ENCODE results near the gene EEF1AKMT3. TPM values are rescaled to one million over a fixed set of nuclear protein-coding genes. Genes with fewer than 3 reads are reported as not detected.

EEF1AKMT3 gene
- total RNA-seq, 2 experiments from 2014 or later = 3.9 to 4.1 TPM

DNA sequence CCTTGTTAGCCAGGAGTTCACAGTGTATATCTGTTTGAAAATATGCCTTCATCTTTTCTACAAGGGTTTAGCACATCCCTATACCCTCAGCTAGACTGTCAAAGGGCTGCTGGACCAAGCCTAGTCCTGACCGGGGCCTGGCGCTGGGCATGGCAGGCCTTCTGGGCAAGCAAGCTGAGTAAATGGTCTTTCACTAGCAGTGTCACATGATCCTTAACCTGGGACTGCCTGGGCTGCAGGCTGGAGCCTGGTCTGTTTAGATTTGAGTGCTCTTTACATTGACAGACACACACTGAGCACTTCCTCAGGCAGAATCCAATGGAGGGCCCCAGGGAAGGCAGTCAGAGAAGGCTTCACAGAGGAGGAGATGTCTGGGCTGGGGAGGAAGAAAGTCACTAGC lies 53.0 kb downstream of the EEF1AKMT3 start:
- H3K27me3 Mint-ChIP-seq = no peaks in the 10 kb centered on the region
- no peak overlapping the region for H3K27ac Mint-ChIP-seq
- peaks cover 3% of the 10 kb centered on the region for H3K4me1 Mint-ChIP-seq
- H3K9me3 Mint-ChIP-seq (ENCODE audit: low read depth) = no peaks in the 10 kb centered on the region
- H3K4me3 Mint-ChIP-seq = no peak overlapping the region
- CTCF ChIA-PET = interaction anchor here (0.9 to 2.0 kb wide), 3 partner anchors 10 to 242 kb away, joined by 3 to 8 read pairs (median 3); no protein-coding TSS in a partner anchor
- peaks cover 23% of the 10 kb centered on the region for H3K36me3 Mint-ChIP-seq
- no peak for DNase-seq
- no peak for ATAC-seq

DNA sequence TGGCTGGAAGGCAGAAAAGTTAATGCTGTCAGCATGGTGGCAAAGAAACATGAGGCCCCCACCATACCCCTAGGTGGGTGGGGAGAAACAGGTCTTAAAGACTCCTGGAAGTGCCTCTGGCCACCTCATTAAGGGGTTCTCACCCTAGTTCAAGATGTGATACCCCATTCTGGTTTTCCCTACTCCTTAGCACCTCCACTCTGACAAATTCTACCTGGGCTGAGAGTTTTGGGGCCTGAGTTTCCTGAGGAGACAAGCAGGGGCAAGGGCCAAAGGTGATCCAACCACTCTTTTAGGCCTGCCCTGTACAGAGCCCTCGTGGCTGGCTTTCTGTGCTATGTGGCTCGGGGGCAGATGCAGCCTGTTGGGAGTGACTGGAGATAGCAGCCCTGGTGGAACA lies 54.0 kb downstream of the EEF1AKMT3 start:
- Mint-ChIP-seq H3K4me1 (peaks cover 6% of the 10 kb centered on the region), H3K27me3 (no peaks in the 10 kb centered on the region), H3K4me3 (no peak overlapping the region), H3K9me3 (ENCODE audit: low read depth) (no peaks in the 10 kb centered on the region), H3K36me3 (peaks cover 23% of the 10 kb centered on the region), H3K27ac (no peak overlapping the region)
- DNase-seq (no peak), ATAC-seq (no peak)
- CTCF ChIA-PET = interaction anchor here (1.1 to 4.7 kb wide), 4 partner anchors 8 to 79 kb away, joined by 3 to 30 read pairs (median 6); partner anchors contain the start of gene AVIL

DNA sequence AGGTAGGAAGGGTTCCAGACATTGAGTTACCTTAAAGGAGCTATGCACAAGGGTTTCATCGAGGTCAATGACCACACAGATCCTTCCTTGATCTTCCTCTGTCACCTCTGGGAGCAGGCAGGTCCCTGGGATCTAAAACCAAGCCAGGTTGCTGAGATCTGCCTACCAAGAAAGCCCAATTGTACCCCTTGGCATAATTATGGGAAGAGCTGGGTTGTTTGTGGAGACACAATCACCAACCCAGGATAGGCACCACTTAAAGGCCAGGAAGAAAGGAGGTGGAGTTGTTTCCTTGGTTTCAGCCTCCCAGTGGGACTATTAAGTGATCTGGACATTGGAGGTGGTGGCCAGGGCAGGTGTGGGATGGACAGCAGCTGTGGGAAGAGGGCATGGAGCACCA lies 54.6 kb downstream of the EEF1AKMT3 start:
- no peaks in the 10 kb centered on the region for H3K27me3 Mint-ChIP-seq
- ATAC-seq = no peak
- no peak overlapping the region for H3K27ac Mint-ChIP-seq
- peaks cover 23% of the 10 kb centered on the region for H3K36me3 Mint-ChIP-seq
- peaks cover 12% of the 10 kb centered on the region for H3K4me1 Mint-ChIP-seq
- no peak for DNase-seq
- H3K4me3 Mint-ChIP-seq = no peak overlapping the region
- CTCF ChIA-PET = interaction anchor here (1.0 to 4.7 kb wide), 4 partner anchors 9 to 78 kb away, joined by 3 to 30 read pairs (median 4); partner anchors contain the start of gene AVIL
- H3K9me3 Mint-ChIP-seq (ENCODE audit: low read depth) = no peaks in the 10 kb centered on the region

DNA sequence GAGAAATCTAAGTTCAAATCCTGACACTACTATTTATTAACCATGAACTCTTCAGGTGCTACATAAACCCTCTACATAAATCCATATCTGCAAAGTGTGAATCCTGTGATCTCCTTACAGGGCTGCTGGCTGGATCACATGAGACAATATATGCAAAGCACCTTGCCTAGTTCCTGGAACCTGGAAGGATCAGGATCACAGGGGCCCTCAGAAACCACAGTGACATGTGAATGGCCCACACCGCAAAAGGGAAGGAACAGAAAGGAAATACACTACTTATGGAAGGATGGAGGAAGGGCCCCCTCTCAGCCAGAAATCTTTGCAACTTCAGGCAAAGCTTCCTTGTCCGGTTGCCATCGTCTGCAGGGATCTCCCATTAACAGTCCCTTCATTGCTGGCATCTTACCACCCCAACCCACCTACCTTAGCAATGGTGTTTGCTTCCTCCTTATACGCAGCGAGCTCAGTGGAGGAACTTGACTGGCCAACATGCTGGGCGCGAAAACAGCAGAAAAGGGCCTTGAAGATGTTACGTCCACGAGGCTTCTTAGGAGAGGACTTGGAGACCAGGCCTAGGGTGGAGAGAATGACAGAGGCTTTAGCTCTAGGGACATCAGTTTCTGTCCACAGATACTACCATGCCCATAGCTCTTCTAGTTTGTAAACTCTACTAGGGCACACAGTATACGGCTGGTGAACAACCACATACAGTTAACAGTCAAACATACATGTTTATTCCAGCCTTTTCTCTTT lies 56.8 kb downstream of the EEF1AKMT3 start:
- CTCF ChIA-PET = interaction anchor here (0.9 to 4.7 kb wide), 6 partner anchors 11 to 76 kb away, joined by 3 to 30 read pairs (median 4); partner anchors contain the start of gene AVIL
- Mint-ChIP-seq H3K4me3 (no peak overlapping the region), H3K27me3 (no peaks in the 10 kb centered on the region), H3K27ac (no peak overlapping the region), H3K36me3 (peaks cover 15% of the 10 kb centered on the region), H3K4me1 (peaks cover 32% of the 10 kb centered on the region), H3K9me3 (ENCODE audit: low read depth) (no peaks in the 10 kb centered on the region)
- DNase-seq = no peak
- ATAC-seq = no peak

DNA sequence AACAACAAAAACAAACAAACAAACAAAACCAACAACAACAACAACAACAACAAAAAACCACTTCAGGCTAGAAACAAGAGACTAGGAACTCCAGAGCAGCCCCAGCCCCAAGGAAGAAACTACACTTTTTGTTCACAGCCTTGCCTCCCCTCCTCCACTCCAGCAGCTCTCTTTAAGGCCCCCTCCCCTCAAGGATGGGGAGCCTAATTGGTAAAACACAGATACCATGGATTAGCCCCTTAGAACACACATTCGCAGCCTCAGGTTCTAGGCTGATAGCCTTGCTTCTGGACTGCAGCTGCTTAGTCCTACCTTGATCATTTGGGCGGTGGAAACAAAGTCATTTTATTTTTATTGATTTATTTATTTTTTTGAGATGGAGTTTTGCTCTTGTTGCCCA lies 58.0 kb downstream of the EEF1AKMT3 start:
- DNase-seq (no peak), ATAC-seq (no peak)
- peaks cover 39% of the 10 kb centered on the region for H3K4me1 Mint-ChIP-seq
- CTCF ChIA-PET = interaction anchor here (1.0 to 4.7 kb wide), 3 partner anchors 27 to 75 kb away, joined by 3 to 30 read pairs (median 4); no protein-coding TSS in a partner anchor
- H3K27ac Mint-ChIP-seq = no peak overlapping the region
- no peak overlapping the region for H3K4me3 Mint-ChIP-seq
- peaks cover 12% of the 10 kb centered on the region for H3K36me3 Mint-ChIP-seq
- no peaks in the 10 kb centered on the region for H3K9me3 Mint-ChIP-seq (ENCODE audit: low read depth)
- no peaks in the 10 kb centered on the region for H3K27me3 Mint-ChIP-seq

Small RNA genes lying within 50 kb of the gene (microRNA-seq; reads per million reads assigned to microRNA genes)
- gene MIR26A2 (66.8 reads per million, percentile 62 among the genes with 10 or more reads in this experiment), gene MIR6759 (not detected)

Other genes with a start within 250 kb of the EEF1AKMT3 start
- 10 to 100 TPM; 80.9 to 85.4 TPM for gene MBD6, start 249.8 kb upstream of the EEF1AKMT3 start, total RNA-seq
- gene DCTN2, start 225.4 kb upstream of the EEF1AKMT3 start, total RNA-seq = 10 to 100 TPM; 90.8 to 99.0 TPM
- 1 to 10 TPM; 1.9 to 2.1 TPM for gene KIF5A, start 222.6 kb upstream of the EEF1AKMT3 start, total RNA-seq
- gene PIP4K2C, start 181.4 kb upstream of the EEF1AKMT3 start, total RNA-seq = 10 to 100 TPM; 21.4 to 22.2 TPM
- 10 to 100 TPM; 20.8 to 21.2 TPM for gene DTX3, start 167.8 kb upstream of the EEF1AKMT3 start, total RNA-seq
- under 1 TPM; 0.70 to 0.84 TPM for gene ARHGEF25, start 161.2 kb upstream of the EEF1AKMT3 start, total RNA-seq
- gene B4GALNT1, start 139.4 kb upstream of the EEF1AKMT3 start, total RNA-seq = 1 to 10 TPM; 2.4 to 8.2 TPM
- 100 to 1,000 TPM; 117 to 123 TPM for gene OS9, start 78.5 kb upstream of the EEF1AKMT3 start, total RNA-seq
- 10 to 100 TPM; 70.7 to 72.7 TPM for gene AGAP2, start 33.9 kb upstream of the EEF1AKMT3 start, total RNA-seq
- 10 to 100 TPM in 1 of 2 experiments, 1 to 10 TPM in 1; 10.0 to 19.4 TPM for gene TSPAN31, start 27.6 kb upstream of the EEF1AKMT3 start, total RNA-seq
- gene CDK4, start 20.3 kb upstream of the EEF1AKMT3 start, total RNA-seq = 100 to 1,000 TPM; 127 to 167 TPM
- gene MARCHF9, start 17.5 kb upstream of the EEF1AKMT3 start, total RNA-seq = 10 to 100 TPM; 21.0 to 24.9 TPM
- 1 to 10 TPM; 4.5 to 5.4 TPM for gene CYP27B1, start 5.5 kb upstream of the EEF1AKMT3 start, total RNA-seq
- 10 to 100 TPM; 22.1 to 32.1 TPM for gene METTL1, start 509 bp upstream of the EEF1AKMT3 start, total RNA-seq
- gene TSFM, start 10.2 kb downstream of the EEF1AKMT3 start, total RNA-seq = 10 to 100 TPM; 32.2 to 45.8 TPM
- gene AVIL, start 46.1 kb downstream of the EEF1AKMT3 start, total RNA-seq = 1 to 10 TPM in 1 of 2 experiments, under 1 TPM in 1; 0.79 to 2.0 TPM
- gene CTDSP2, start 74.1 kb downstream of the EEF1AKMT3 start, total RNA-seq = 100 to 1,000 TPM in 1 of 2 experiments, 10 to 100 TPM in 1; 76.2 to 103 TPM
- 10 to 100 TPM; 14.8 to 21.0 TPM for gene ATP23, start 169.0 kb downstream of the EEF1AKMT3 start, total RNA-seq

All from activated CD8-positive, alpha-beta memory T cell treated with anti-CD3 and anti-CD28 coated beads, Interleukin-2, amount 10 ng/mL, durations not matched to agents 7 days and 5 days (primary cell).